ENCODE data around the gene HSPA6.
"Not testable (repeated sequence)": the region's sequence is repeated elsewhere in the genome, so short reads cannot be mapped to it uniquely, and the experiment has no call there.

Gene HSPA6

DNA sequence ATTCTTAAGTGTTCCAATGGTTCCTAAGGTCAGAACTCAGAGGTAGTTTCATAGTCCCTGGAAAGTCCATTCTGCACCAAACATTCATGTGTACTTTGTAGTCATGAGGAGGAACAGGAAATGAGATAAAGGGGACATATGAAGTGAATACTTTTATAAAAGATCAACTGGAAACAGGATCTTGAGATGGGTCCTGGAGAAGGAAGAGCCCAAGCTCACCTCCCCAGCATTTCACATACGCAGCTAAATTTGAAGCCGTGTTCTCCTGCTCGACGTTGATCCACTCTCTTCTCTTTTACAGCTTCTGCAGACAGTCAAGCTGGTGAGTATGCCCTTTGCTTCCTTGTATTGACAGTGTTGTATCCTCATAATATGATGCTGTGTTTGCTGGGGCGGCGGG lies 18.7 kb upstream of the HSPA6 start:
- no peak for DNase-seq

DNA sequence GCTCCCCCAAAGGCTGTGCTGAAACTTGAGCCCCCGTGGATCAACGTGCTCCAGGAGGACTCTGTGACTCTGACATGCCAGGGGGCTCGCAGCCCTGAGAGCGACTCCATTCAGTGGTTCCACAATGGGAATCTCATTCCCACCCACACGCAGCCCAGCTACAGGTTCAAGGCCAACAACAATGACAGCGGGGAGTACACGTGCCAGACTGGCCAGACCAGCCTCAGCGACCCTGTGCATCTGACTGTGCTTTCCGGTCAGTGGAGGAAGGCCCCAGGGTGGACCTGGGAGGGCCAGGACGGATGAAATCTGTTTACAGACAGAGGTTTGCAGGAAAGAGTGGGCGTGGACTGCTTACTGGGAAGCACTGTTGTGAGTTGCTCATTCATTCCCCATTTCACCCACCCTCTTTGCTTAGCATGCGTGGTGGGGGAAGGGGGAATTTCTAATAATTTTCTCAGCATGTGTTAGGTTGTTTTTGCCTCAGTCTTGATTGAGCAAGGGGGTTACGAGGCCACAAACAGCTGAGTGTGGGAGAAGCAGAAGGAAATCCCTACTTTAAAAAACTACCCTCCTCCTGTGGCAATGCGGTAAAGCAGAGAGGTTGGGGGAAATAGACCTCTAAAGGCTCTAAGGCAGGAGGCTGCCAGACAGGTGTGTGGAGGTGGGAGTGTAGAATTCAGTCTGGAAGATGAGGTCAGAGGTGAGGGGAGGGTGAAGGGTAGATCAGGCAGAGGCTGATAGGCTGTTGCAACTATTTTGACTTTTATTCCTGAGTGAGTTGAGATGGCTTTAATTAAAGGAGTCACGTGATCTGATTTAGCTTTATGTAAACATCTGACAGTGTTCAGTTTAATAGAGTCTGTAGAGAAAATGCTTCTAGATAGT lies 17.8 kb upstream of the HSPA6 start:
- DNase-seq: no peak

DNA sequence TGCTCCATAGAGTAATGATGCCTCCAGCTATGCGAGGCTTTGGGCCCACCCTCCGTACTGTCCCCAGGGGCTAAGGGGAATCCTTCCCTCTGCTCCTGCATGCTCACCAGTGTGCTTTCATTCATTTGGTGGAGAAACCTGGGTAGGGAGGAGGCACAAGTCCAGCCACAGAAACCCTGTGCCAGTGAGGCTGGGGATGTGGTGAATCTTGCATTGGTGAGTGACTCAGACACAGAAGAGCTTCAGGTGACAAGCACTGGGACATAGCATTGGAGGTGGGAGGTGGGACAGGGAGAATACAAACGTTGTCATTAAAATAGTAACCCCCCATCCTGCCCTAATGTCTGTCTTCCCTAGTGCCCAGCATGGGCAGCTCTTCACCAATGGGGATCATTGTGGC lies 13.9 kb upstream of the HSPA6 start:
- DNase-seq: no peak

DNA sequence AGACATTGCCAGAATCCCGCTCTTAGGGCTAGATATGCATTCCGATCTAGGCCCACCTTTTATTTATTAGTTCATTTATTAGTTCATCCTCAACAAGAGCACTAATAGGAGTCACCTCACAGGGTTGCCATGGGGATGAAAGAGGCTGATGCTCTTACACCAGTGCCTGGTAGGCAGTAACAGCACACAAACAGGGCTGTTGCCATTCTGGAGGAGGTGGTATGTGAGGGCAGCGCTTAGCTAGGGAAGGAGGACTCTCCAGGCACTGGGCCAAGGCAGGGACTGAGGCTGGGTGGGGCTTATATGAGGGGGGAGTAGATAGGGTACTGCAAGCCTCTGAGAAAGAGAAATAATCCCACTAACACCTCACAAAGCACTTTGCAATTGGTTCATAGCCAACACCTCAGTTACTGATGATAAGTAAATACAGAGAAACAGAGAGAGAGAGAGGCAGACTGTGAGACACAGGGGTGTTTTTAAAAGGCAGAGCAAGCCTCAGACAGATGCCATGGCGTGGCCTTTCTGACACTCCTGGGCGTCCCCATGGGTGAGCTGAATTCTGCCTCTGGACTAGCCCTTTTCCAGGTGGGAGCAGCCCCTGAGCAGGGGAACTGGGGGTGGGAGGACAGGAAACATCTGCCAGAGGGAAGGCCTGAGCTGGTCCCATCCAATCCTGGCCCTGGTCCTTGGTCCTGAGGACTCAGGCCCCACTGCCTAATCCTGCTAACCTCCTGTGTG lies 13.2 kb upstream of the HSPA6 start:
- DNase-seq: no peak

DNA sequence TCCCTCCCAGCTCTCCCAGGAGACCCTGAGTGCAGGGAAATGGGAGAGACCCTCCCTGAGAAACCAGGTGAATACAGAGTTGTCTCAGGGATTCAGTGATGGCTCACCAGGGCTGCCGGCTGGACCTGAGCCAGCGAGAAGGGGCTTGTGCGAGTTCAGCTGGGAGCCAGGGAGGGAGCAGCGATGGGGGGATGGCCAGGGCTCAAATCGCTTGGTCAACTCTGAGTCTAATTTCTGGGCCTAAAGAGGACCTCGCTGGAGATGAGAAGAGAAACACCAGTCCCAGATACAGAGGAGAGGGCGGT lies 12.6 kb upstream of the HSPA6 start:
- DNase-seq: no peak

DNA sequence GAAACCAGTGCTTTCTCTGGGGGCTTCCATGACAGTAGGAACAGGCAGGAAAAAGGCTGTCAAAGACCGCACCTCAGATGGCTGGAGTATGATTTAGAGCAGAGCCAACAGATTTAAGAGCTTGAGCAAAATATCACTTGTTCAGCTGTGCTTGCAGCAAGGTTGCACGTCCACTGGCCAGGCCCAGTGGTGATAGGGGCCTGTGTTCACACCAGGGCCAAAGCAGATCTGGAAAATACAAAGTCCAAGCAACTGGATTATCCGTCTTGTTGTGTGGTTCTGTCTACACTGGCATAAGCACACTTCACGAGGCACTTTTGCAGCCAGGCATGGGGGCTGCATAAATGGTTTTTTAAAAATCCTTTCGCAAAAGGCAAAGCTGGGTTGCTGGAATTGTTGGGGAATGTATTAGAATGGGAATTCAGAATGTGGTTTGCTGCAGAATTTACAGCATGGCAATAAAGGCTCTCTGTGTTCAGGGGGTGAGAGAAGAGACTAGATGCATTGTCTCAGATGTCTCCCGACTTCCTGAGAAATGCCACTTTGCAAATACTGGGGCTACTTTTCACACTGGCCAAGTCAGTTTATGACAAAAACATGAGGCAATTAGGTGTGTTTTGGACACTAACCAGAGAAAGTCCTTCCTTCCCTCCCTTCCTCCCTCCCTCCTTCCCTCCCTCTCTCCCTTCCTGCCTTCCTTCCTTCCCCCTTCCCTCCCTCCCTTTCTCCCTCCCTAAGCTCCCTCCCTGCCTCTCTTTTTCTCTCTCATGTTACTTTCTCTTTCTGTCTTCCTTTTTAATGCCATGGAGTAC lies 11.5 kb upstream of the HSPA6 start:
- DNase-seq: not testable (repeated sequence)

DNA sequence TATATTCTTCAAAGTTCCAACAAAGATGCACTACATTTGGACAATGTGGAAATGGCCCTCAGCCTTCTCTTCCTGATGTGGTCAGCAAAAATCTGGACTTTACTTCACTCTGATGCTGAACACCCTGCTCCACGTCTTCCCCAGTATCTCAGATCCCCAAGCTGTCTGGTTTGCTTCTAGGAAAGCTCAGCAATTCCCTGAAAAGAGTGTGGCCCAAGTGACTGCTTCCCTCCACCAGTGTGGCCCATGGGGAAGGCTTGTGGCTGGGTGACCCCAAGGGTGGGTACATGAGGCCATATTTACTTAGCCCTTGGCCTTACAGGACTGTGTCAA lies 10.9 kb upstream of the HSPA6 start:
- not testable (repeated sequence) for DNase-seq

DNA sequence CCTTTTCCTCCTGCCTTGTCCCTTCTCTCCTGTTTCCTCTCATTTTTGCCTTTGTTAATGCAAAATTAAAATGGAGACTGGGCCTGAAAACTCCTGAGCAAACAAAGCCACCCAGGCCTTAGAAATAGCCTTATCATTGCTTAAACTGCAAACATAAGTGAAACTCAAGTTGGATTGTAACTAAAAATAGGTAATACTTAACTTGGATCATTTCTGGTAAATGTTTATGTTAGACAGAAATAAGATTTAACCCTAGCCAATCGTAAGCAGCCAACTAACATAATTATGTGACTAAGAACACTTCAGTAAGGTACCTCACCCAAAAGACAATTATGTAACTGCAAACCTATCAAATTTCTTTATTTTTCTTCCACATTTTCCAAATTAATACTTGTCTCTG lies 10.4 kb upstream of the HSPA6 start:
- DNase-seq: not testable (repeated sequence)

DNA sequence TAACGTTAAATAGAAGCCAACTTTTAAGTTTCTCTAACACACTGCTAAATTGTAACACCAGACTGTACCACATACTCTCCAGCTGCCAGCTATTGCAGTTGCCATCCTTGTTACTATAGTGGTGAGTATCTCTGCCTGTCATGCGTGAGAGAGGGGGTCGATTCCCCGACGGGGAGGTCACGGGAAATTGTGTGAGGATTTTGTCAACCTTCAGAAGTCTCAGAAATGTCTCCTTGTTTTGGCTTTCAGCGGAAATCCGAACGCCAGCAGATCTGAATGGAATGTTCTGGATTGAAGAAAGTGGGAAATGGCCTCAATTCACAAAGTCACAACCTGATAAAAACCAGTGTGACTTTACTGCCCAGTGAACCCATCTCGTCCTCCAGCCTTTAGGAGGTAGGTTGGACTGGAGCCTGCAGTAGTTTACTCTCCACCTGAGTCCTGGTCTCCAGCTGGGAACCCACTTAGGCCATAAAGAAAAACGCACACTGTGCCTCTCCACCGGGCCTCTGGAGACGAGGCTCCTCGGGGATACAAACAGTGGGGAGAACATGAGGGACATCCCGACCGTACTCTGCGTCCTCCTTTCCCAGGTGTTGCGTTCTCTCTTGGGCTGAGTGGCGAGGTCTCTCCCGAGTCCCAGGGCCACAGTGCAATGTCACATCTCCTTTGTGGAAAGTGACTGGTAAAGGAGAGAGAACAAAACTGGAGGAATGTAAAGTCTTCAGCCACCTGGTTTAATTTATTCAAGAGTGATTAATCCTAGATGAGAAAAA lies 1.1 kb upstream of the HSPA6 start:
- DNase-seq: not testable (repeated sequence)

DNA sequence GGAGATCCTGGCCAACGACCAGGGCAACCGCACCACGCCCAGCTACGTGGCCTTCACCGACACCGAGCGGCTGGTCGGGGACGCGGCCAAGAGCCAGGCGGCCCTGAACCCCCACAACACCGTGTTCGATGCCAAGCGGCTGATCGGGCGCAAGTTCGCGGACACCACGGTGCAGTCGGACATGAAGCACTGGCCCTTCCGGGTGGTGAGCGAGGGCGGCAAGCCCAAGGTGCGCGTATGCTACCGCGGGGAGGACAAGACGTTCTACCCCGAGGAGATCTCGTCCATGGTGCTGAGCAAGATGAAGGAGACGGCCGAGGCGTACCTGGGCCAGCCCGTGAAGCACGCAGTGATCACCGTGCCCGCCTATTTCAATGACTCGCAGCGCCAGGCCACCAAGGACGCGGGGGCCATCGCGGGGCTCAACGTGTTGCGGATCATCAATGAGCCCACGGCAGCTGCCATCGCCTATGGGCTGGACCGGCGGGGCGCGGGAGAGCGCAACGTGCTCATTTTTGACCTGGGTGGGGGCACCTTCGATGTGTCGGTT lies 477 bp downstream of the HSPA6 start:
- DNase-seq: peak; percentile 26

DNA sequence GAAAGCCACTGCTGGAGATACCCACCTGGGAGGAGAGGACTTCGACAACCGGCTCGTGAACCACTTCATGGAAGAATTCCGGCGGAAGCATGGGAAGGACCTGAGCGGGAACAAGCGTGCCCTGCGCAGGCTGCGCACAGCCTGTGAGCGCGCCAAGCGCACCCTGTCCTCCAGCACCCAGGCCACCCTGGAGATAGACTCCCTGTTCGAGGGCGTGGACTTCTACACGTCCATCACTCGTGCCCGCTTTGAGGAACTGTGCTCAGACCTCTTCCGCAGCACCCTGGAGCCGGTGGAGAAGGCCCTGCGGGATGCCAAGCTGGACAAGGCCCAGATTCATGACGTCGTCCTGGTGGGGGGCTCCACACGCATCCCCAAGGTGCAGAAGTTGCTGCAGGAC lies 981 bp downstream of the HSPA6 start:
- not testable (repeated sequence) for DNase-seq

DNA sequence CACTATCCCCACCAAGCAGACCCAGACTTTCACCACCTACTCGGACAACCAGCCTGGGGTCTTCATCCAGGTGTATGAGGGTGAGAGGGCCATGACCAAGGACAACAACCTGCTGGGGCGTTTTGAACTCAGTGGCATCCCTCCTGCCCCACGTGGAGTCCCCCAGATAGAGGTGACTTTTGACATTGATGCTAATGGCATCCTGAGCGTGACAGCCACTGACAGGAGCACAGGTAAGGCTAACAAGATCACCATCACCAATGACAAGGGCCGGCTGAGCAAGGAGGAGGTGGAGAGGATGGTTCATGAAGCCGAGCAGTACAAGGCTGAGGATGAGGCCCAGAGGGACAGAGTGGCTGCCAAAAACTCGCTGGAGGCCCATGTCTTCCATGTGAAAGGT lies 1.6 kb downstream of the HSPA6 start:
- not testable (repeated sequence) for DNase-seq

DNA sequence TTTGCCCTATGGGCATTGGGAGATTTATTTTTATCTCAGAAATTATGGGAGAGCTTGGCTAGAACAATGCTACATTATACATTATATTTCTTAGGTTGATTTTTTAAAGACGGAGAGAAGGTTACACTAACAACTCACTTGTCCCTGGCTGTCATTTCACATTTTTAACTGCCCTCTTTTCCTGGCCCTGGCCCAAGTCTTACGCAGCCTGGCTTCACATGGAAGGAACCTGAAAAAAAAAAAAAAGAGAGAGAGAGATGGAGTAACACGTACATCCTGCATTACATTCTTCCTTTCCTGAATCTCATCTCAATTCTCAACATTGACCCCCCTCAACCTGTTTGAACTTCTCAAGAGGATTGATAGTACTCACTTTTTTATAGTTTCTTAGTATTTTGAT lies 4.2 kb downstream of the HSPA6 start:
- not testable (repeated sequence) for DNase-seq

DNA sequence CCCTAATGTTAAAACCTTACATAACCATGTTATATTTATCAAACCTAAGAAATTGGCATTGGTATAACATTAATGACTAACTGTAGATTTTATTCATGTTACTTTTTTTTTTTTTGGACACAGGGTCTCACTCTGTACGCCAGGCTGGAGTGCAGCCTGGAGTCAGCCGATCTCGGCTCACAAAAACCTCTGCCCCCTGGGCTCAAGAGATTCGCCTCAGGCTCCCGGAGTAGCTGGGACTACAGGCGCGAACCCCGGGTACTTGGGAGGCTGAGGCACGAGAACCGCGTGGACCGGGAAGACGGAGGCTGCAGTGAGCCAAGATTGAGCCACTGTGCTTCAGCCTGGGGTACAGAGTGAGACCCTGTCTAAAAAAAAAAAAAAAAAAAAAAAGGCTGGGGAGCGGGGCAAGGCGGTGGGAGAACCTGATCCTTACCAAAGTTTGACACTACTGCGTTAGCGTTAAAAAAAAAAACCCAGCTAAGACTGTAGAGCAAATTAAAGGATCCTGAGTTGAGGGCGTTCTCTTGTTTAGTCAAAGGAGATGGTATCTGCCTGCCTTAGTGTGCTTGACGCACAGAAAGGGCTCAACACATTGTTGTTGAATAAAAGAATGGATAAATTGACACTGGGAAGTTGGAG lies 5.2 kb downstream of the HSPA6 start:
- not testable (repeated sequence) for DNase-seq

DNA sequence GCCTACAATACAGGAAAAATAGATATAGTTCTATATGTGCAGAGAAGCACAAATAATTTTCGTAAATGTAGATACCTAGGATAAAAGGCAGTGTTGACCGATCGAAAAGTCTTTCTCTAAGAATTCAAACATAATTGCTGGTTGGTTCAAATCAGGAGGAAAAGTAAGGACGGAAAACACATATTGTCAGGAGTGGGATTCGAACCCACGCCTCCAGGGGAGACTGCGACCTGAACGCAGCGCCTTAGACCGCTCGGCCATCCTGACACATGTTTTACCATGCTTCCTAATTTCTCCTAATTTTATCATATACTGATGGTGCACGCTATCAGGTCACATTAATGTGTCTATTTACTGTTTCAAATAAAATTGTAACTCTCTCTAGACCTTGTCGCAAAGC lies 5.8 kb downstream of the HSPA6 start:
- DNase-seq: peak; percentile 73

DNA sequence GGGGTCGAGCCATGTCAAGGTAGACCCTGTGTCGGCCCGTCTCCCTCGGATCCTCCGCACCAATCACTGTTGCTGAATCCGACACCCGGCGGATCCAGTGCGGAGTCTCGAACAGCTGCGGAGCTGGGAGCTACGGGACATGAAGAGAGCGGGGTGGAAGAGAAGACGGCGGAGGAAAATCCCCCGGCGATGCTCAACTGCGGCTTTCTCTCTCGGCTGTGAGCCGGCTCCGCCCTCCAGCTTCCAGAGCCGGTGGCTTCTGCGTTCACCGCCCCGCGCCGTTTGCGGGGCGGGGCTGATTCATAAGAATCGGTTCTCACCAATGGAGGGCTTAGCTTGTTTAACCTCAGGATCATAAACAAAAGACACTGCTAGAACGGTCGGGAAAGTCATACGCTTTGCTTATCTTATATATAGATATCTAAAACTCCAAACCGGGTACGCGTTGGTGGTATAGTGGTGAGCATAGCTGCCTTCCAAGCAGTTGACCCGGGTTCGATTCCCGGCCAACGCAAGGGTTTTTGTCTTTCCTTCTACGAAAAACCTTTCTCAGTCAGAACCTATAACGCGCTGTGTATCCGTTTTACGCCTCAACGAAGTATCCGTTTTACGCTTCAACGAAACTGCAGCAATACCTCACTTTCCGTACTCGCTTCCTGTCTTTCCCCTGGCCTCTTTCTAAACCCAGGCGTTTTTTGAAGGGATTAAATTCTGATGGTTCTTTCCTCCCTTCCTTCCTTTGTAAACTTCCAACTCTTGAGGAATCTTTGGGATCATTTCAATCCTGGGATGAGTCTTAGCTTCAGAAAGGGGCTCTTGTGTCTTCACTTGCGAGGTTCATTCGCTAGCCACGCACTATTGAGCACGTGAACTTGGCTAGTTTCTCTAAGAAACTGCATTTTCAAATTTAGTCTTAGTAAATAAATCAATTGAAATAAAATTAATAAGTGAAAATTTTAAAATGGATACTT lies 6.6 kb downstream of the HSPA6 start:
- peak; percentile 95 for DNase-seq

DNA sequence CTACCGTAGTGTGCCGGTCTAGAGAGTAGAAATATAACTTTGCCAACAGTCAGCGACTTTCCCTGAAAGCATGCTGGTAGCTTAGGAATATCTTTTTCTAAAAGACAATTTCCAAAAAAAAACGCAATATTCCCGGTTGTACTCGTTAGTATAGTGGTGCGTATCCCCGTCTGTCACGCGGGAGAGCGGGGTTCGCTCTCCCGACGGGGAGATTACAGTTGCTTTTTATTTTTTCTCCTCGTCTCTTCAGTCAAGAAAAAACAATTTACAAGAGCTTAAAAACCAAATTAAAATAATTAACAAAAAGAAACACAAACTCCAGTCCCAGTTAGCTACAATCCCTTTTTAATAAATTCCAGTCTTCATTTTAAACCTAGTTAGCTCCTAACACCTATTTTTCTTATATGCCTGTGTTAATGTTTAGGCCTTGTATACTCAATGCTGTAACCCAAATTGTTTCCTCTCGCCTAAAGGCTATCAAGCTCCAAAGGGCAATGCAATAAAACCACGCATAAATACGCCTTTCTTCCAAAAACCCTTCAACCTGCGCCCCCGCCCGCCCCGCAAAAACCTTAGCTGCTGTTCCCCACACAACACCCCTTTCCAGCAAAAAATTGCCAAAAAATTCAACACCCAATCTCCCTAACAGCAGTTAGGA lies 7.8 kb downstream of the HSPA6 start:
- DNase-seq: no peak

DNA sequence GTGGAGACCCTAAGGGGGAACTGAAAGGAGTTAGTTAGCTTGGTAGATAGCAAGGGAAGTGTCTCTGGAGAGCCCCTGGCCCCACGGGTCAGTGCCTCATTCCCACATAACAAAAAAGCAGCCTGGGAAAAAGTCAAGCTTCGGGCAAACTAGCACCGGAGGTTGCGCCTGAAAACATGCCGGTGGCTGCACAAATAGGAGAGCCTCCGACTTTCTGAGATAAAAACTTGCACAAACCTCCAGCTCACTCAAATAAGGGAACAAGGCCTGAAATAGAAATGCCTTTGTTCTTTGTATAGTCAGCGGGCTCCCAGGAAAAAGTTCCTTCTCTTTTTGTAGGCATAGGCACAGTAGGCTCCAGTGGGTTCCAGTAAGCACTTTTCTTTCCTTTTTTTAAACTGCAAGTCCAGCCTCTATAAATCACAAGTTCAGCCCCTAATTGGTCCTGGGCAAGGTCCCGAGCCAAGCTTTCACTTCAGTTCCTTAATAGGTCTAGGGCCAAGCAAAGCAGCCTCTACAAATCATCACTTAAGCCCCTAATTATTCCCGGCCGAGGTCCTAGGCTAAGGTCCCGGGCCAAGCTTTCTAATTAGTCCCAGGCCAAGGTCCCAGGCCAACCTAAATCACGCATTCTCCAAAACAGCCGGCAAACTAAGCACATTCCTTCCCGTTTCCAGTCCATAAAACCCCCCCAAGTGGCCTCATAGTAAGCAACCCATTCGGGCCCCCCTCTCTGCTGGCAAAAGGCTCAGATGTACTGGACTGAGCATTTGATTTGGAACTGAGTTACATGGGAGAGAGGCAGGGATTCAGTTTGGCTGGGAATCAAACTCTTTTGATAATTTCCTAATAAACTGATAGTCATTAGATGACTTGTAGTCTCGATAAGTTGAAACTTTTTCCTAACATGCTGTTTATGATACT lies 8.6 kb downstream of the HSPA6 start:
- not testable (repeated sequence) for DNase-seq

DNA sequence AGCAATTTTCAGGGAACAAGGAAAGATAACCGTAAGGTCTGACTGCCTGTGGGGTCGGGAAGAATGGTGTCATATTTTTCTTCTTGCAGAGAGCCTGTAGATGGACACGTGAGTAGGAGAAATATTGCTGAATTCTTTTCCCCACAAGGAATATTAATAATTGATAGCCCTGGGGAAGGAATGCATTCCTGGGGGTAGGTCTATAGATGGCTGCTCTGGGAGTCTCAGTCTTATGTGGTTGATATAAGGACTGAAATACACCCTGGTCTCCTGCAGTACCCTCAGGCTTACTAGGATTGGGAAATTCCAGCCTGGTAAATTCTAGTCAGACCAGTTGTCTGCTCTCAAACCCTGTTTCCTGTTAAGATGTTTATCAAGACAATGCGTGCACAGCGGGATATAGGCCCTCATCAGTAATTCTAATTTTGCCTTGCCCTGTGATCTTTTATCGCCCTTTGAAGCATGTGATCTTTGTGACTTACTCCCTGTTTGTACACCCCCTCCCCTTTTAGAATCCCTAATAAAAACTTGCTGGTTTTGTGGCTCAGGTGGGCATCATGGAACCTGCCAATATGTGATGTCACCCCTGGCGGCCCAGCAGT lies 12.8 kb downstream of the HSPA6 start:
- not testable (repeated sequence) for DNase-seq
